WTC11 (cell line): ENCODE measurements around the gene ELOA.

ENCODE experiments used
- ARID4B ChIP-seq: sonication (generic); formaldehyde crosslinking; IDR thresholded peaks from 2 replicates; pipeline ENCODE4 v1.8.0; 2023; ENCODE audit warnings: missing genetic modification reagents, mild to moderate bottlenecking, borderline replicate concordance
- ATF3 ChIP-seq: sonication (generic); formaldehyde crosslinking; conservative IDR thresholded peaks from 2 replicates; pipeline ENCODE4 v1.8.1; 2022; ENCODE audit warnings: mild to moderate bottlenecking, missing genetic modification reagents
- CREB1 ChIP-seq: sonication (generic); formaldehyde crosslinking; IDR thresholded peaks from 2 replicates; pipeline ENCODE4 v1.8.0; 2023; ENCODE audit warnings: mild to moderate bottlenecking, missing genetic modification reagents
- CREM ChIP-seq: sonication (generic); formaldehyde crosslinking; IDR thresholded peaks from 2 replicates; pipeline ENCODE4 v1.8.1; 2022; ENCODE audit warnings: mild to moderate bottlenecking, missing genetic modification reagents, moderate library complexity
- ETV6 ChIP-seq: sonication (generic); formaldehyde crosslinking; IDR thresholded peaks from 2 replicates; pipeline ENCODE4 v1.8.1; 2022; ENCODE audit warnings: mild to moderate bottlenecking, missing genetic modification reagents
- FOXK1 ChIP-seq: sonication (generic); formaldehyde crosslinking; IDR thresholded peaks from 2 replicates; pipeline ENCODE4 v1.8.0; 2022; ENCODE audit warnings: mild to moderate bottlenecking, moderate library complexity, missing genetic modification reagents
- NFE2L1 ChIP-seq: sonication (generic); formaldehyde crosslinking; IDR thresholded peaks from 2 replicates; pipeline ENCODE4 v1.8.1; 2023; ENCODE audit warnings: missing genetic modification reagents
- NFYB ChIP-seq: sonication (generic); formaldehyde crosslinking; conservative IDR thresholded peaks from 2 replicates; pipeline ENCODE4 v1.8.0; 2022; ENCODE audit warnings: low read depth, missing genetic modification reagents
- SMAD4 ChIP-seq: sonication (generic); formaldehyde crosslinking; IDR thresholded peaks from 2 replicates; pipeline ENCODE4 v1.8.0; 2022; ENCODE audit warnings: mild to moderate bottlenecking, missing genetic modification reagents
- ZBTB21 ChIP-seq: sonication (generic); formaldehyde crosslinking; IDR thresholded peaks from 2 replicates; pipeline ENCODE4 v1.8.1; 2023; ENCODE audit warnings: mild to moderate bottlenecking, missing genetic modification reagents, borderline replicate concordance
- ZNF219 ChIP-seq: sonication (generic); formaldehyde crosslinking; IDR thresholded peaks from 2 replicates; pipeline ENCODE4 v1.8.0; 2023; ENCODE audit warnings: missing genetic modification reagents, mild to moderate bottlenecking, borderline replicate concordance
- ZNF263 ChIP-seq: sonication (generic); formaldehyde crosslinking; IDR thresholded peaks from 2 replicates; pipeline ENCODE4 v1.8.1; 2022; ENCODE audit warnings: low read depth, mild to moderate bottlenecking, moderate library complexity, missing genetic modification reagents
- TF ChIP-seq, protein P1 (sequence below): fragments of 200-600 bp; IDR thresholded peaks from 2 replicates; pipeline ENCODE4 v1.8.0; 2022; ENCODE audit warnings: antibody characterized with exemption
- TF ChIP-seq, protein P2 (sequence below): sonication (generic); formaldehyde crosslinking; IDR thresholded peaks from 2 replicates; pipeline ENCODE4 v1.8.0; 2023; ENCODE audit warnings: missing genetic modification reagents

DNA sequence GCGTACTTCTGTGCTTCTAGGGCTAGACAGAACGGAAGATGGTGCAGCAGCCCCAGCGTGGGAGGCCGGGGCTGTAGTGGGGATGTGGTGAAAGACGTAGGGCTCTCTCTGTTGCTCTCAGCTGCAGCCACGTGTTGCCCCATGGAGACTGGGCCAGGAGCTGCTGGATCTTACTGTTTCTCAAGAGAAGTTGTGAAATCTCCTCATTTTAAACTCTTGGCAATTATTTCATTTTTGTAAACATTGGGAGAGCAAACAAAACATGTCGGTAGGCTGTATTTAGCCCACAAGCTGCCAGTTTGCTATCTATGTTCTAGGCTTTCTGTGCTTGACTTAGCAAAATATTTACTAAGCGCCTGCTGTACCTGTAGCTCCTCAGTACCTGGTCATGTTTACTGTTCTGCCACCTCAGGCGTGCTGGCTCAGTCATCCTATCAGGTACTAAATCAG lies 15.9 kb upstream of the ELOA start:
- TF ChIP-seq, protein P1, sequence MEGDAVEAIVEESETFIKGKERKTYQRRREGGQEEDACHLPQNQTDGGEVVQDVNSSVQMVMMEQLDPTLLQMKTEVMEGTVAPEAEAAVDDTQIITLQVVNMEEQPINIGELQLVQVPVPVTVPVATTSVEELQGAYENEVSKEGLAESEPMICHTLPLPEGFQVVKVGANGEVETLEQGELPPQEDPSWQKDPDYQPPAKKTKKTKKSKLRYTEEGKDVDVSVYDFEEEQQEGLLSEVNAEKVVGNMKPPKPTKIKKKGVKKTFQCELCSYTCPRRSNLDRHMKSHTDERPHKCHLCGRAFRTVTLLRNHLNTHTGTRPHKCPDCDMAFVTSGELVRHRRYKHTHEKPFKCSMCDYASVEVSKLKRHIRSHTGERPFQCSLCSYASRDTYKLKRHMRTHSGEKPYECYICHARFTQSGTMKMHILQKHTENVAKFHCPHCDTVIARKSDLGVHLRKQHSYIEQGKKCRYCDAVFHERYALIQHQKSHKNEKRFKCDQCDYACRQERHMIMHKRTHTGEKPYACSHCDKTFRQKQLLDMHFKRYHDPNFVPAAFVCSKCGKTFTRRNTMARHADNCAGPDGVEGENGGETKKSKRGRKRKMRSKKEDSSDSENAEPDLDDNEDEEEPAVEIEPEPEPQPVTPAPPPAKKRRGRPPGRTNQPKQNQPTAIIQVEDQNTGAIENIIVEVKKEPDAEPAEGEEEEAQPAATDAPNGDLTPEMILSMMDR: no peak
- TF ChIP-seq, protein P2, sequence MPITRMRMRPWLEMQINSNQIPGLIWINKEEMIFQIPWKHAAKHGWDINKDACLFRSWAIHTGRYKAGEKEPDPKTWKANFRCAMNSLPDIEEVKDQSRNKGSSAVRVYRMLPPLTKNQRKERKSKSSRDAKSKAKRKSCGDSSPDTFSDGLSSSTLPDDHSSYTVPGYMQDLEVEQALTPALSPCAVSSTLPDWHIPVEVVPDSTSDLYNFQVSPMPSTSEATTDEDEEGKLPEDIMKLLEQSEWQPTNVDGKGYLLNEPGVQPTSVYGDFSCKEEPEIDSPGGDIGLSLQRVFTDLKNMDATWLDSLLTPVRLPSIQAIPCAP (CRISPR knock-in tag): no peak
- TF ChIP-seq NFYB: no peak
- TF ChIP-seq ZBTB21 (CRISPR knock-in tag): no peak
- no peak for TF ChIP-seq SMAD4 (CRISPR knock-in tag)
- no peak for TF ChIP-seq CREM (CRISPR knock-in tag)
- TF ChIP-seq ATF3: no peak
- no peak for TF ChIP-seq FOXK1 (CRISPR knock-in tag)
- no peak for TF ChIP-seq ZNF263 (CRISPR knock-in tag)
- TF ChIP-seq ARID4B (CRISPR knock-in tag): no peak
- no peak for TF ChIP-seq ZNF219 (CRISPR knock-in tag)
- no peak for TF ChIP-seq ETV6 (CRISPR knock-in tag)
- no peak for TF ChIP-seq CREB1 (CRISPR knock-in tag)
- TF ChIP-seq NFE2L1: no peak
